Glutamatergic neuron (in vitro differentiated cells): Measurements from ENCODE around the gene ENTPD5. TPM values are rescaled to one million over a fixed set of nuclear protein-coding genes. Genes with fewer than 3 reads are reported as not detected.
"Not testable (repeated sequence)": the region's sequence is repeated elsewhere in the genome, so short reads cannot be mapped to it uniquely, and the experiment has no call there.

Experiments
- DNase-seq: peaks from one replicate; pipeline ENCODE4 v3.0.0; 2022
- H3K27ac Mint-ChIP-seq: one replicate; pipeline ENCODE4 v1.8.0; 2020; ENCODE audit warnings: mild to moderate bottlenecking, mixed read lengths, inconsistent platforms; ENCODE audit not compliant: unreplicated experiment
- H3K27me3 Mint-ChIP-seq: one replicate; pipeline ENCODE4 v1.8.0; 2020; ENCODE audit warnings: mild to moderate bottlenecking, moderate library complexity, mixed read lengths, inconsistent platforms; ENCODE audit not compliant: unreplicated experiment
- H3K36me3 Mint-ChIP-seq: one replicate; pipeline ENCODE4 v1.8.0; 2020; ENCODE audit warnings: mild to moderate bottlenecking, mixed read lengths, inconsistent platforms; ENCODE audit not compliant: unreplicated experiment
- H3K4me1 Mint-ChIP-seq: one replicate; pipeline ENCODE4 v1.8.0; 2020; ENCODE audit warnings: mild to moderate bottlenecking, low read depth, mixed read lengths, inconsistent platforms; ENCODE audit not compliant: unreplicated experiment
- H3K4me3 Mint-ChIP-seq: one replicate; pipeline ENCODE4 v1.8.0; 2020; ENCODE audit warnings: mild to moderate bottlenecking, mixed read lengths, inconsistent platforms; ENCODE audit not compliant: unreplicated experiment
- H3K9me3 Mint-ChIP-seq: one replicate; pipeline ENCODE4 v1.8.0; 2020; ENCODE audit warnings: mild to moderate bottlenecking, moderate library complexity, mixed read lengths, inconsistent platforms; ENCODE audit not compliant: unreplicated experiment
- CTCF ChIP-seq: fragments of 200-600 bp; sonication (generic); IDR thresholded peaks from one replicate; pipeline ENCODE4 v1.5.0; 2021; ENCODE audit not compliant: partially characterized antibody, unreplicated experiment
- total RNA-seq: library from RNA; stranded (reverse); fragmentation: NEBNext Ultra II Directional; extraction: Animal tissue kit (Norgen Biotek cat#: 25700); gene quantifications from one replicate; pipeline ENCODE4 v1.2.1, GENCODE V29; 2021; ENCODE audit not compliant: unreplicated experiment

Gene ENTPD5
- total RNA-seq, 1 donor from 2014 or later, result 7.8 TPM

- no peaks in the 10 kb centered on the region for H3K36me3 Mint-ChIP-seq
- H3K27me3 Mint-ChIP-seq, result no peaks in the 10 kb centered on the region
- no peak for DNase-seq
- no peak overlapping the region for H3K27ac Mint-ChIP-seq
- no peak for TF ChIP-seq CTCF
- H3K4me3 Mint-ChIP-seq, result no peak overlapping the region
- H3K4me1 Mint-ChIP-seq, result no peaks in the 10 kb centered on the region
- H3K9me3 Mint-ChIP-seq, result no peaks in the 10 kb centered on the region
Observed at GRCh38 chr14:74008843-74009499, 10.1 kb downstream of the ENTPD5 start.

GRCh38 chr14:74005664-74006063, 13.4 kb downstream of the ENTPD5 start:
- H3K9me3 Mint-ChIP-seq, result not testable (repeated sequence)

GRCh38 chr14:73998726-73999125, 20.4 kb downstream of the ENTPD5 start:
- H3K27me3 Mint-ChIP-seq, result no peaks in the 10 kb centered on the region
- TF ChIP-seq CTCF, result no peak
- H3K36me3 Mint-ChIP-seq, result no peaks in the 10 kb centered on the region
- H3K4me1 Mint-ChIP-seq, result no peaks in the 10 kb centered on the region
- H3K4me3 Mint-ChIP-seq, result no peak overlapping the region
- H3K9me3 Mint-ChIP-seq, result no peaks in the 10 kb centered on the region
- no peak for DNase-seq
- H3K27ac Mint-ChIP-seq, result no peak overlapping the region

More at GRCh38 chr14:74005664-74006063, 13.4 kb downstream of the ENTPD5 start:
- not testable (repeated sequence) for H3K36me3 Mint-ChIP-seq, H3K27ac Mint-ChIP-seq, H3K27me3 Mint-ChIP-seq, DNase-seq, H3K4me3 Mint-ChIP-seq, H3K4me1 Mint-ChIP-seq

GRCh38 chr14:73997944-73998447, 21.1 kb downstream of the ENTPD5 start:
- Mint-ChIP-seq H3K9me3 (no peaks in the 10 kb centered on the region), H3K4me1 (no peaks in the 10 kb centered on the region), H3K27me3 (no peaks in the 10 kb centered on the region), H3K27ac (no peak overlapping the region), H3K4me3 (no peak overlapping the region), H3K36me3 (no peaks in the 10 kb centered on the region)
- no peak for TF ChIP-seq CTCF
- no peak for DNase-seq

- H3K27ac Mint-ChIP-seq, result no peak overlapping the region
- no peak for TF ChIP-seq CTCF
Observed at GRCh38 chr14:73997108-73997943, 21.8 kb downstream of the ENTPD5 start.

More at GRCh38 chr14:73997108-73997943, 21.8 kb downstream of the ENTPD5 start:
- no peaks in the 10 kb centered on the region for H3K4me1 Mint-ChIP-seq
- DNase-seq, result no peak
- H3K9me3 Mint-ChIP-seq, result no peaks in the 10 kb centered on the region
- no peaks in the 10 kb centered on the region for H3K27me3 Mint-ChIP-seq
- no peak overlapping the region for H3K4me3 Mint-ChIP-seq
- no peaks in the 10 kb centered on the region for H3K36me3 Mint-ChIP-seq
